Mesendoderm (in vitro differentiated cells): Measurements from ENCODE around the gene UGT1A1.

Source experiments
- DNase-seq: peaks from one replicate; pipeline ENCODE4 v3.0.0; 2013
- H2AK5ac ChIP-seq: 2 replicates; pipeline ENCODE4 v1.6.1; 2013; ENCODE audit warnings: low read length, inconsistent platforms
- H2BK120ac ChIP-seq: 2 replicates; pipeline ENCODE4 v1.6.1; 2013; ENCODE audit warnings: low read depth, mild to moderate bottlenecking, low read length, moderate library complexity, mixed read lengths
- H2BK15ac ChIP-seq: replicated peaks from 2 replicates; pipeline ENCODE4 v1.6.1; 2013; ENCODE audit warnings: low read depth, mild to moderate bottlenecking, moderate library complexity
- H2BK5ac ChIP-seq: 2 replicates; pipeline ENCODE4 v1.6.1; 2013; ENCODE audit warnings: low read length, inconsistent platforms
- H3K18ac ChIP-seq: 2 replicates; pipeline ENCODE4 v1.6.1; 2013; ENCODE audit warnings: mild to moderate bottlenecking, low read length, mixed read lengths
- H3K23ac ChIP-seq: one replicate; pipeline ENCODE4 v1.6.1; 2013; ENCODE audit warnings: low read length
- H3K27ac ChIP-seq: 2 replicates; pipeline ENCODE4 v1.5.1; 2013; ENCODE audit warnings: low read depth, mild to moderate bottlenecking, inconsistent platforms, low read length, moderate library complexity
- H3K27me3 ChIP-seq: 2 replicates; pipeline ENCODE4 v1.6.1; 2013; ENCODE audit warnings: low read length, control low read depth, mild to moderate bottlenecking, inconsistent platforms; ENCODE audit not compliant: insufficient read depth, poor library complexity
- H3K36me3 ChIP-seq: 2 replicates; pipeline ENCODE4 v1.6.1; 2013; ENCODE audit warnings: low read length, inconsistent platforms; ENCODE audit not compliant: control insufficient read depth, insufficient read depth
- H3K4ac ChIP-seq: one replicate; pipeline ENCODE4 v1.6.1; 2013; ENCODE audit warnings: low read depth, mild to moderate bottlenecking, low read length, moderate library complexity
- H3K4me1 ChIP-seq: 2 replicates; pipeline ENCODE4 v1.6.1; 2013; ENCODE audit warnings: low read depth, low read length, inconsistent platforms; ENCODE audit not compliant: control insufficient read depth
- H3K4me2 ChIP-seq: 2 replicates; pipeline ENCODE4 v1.6.1; 2013; ENCODE audit warnings: low read length
- H3K4me3 ChIP-seq: 2 replicates; pipeline ENCODE4 v1.5.1; 2013; ENCODE audit warnings: mild to moderate bottlenecking, low read length
- H3K56ac ChIP-seq: one replicate; pipeline ENCODE4 v1.6.1; 2013; ENCODE audit warnings: low read length
- H3K79me1 ChIP-seq: 2 replicates; pipeline ENCODE4 v1.6.1; 2013; ENCODE audit warnings: low read length, inconsistent platforms
- H3K79me2 ChIP-seq: 2 replicates; pipeline ENCODE4 v1.6.1; 2013; ENCODE audit warnings: mild to moderate bottlenecking, low read length; ENCODE audit not compliant: control insufficient read depth, insufficient read depth
- H3K9ac ChIP-seq: 2 replicates; pipeline ENCODE4 v1.6.1; 2013; ENCODE audit warnings: low read length, inconsistent platforms
- H4K5ac ChIP-seq: one replicate; pipeline ENCODE4 v1.6.1; 2013; ENCODE audit warnings: low read length
- H4K8ac ChIP-seq: one replicate; pipeline ENCODE4 v1.6.1; 2013; ENCODE audit warnings: low read depth, mild to moderate bottlenecking, control low read depth, low read length, moderate library complexity
- WGBS: extraction: QIAGEN DNeasy Blood & Tissue Kit; methylation state at CpG from one replicate; pipeline ENCODE4 v1.1.7; 2013; ENCODE audit warnings: low lambda C conversion rate, missing lambda C conversion rate; ENCODE audit not compliant: insufficient coverage; ENCODE audit errors: extremely low coverage; 5-methylcytosine and 5-hydroxymethylcytosine counted together

UGT1A1 gene

DNA sequence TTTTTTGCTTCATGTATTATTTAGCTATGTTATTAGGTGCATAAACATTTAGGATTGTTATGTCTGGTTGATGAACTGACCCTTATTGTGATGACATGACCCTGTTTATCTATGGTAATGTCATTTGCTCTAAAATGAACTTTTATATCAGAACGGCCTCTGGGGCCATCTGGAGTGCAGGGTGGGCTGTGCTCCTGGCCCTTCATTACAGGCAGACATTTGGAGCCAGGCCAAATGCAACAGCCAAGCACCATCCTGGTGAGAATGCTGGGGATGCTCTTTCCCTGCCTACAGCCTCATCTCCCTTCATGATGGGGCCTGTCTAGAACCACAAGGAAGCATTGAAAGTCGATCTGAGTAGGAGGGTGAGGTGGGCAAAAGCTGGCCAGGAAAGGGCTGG, 56.3 kb downstream of the UGT1A1 start:
- no peak overlapping the region for H2BK15ac ChIP-seq
- H3K9ac ChIP-seq = no peak overlapping the region
- no peaks in the 10 kb centered on the region for H3K36me3 ChIP-seq
- no peaks in the 10 kb centered on the region for H3K27me3 ChIP-seq
- no peaks in the 10 kb centered on the region for H3K79me2 ChIP-seq
- H3K18ac ChIP-seq = no peak overlapping the region
- H3K4me1 ChIP-seq = no peaks in the 10 kb centered on the region
- no peak overlapping the region for H3K56ac ChIP-seq
- H4K8ac ChIP-seq = no peak overlapping the region
- H3K79me1 ChIP-seq = no peaks in the 10 kb centered on the region
- H3K4me2 ChIP-seq = no peak overlapping the region
- H3K4ac ChIP-seq = no peak overlapping the region
- no peak overlapping the region for H3K27ac ChIP-seq
- H2AK5ac ChIP-seq = no peak overlapping the region
- H3K23ac ChIP-seq = no peak overlapping the region
- no peak overlapping the region for H4K5ac ChIP-seq
- no peak overlapping the region for H2BK120ac ChIP-seq
- WGBS = no CpG with 5 or more reads among the region's 2 CpGs
- H3K4me3 ChIP-seq = no peak overlapping the region
- H2BK5ac ChIP-seq = no peak overlapping the region
- no peak for DNase-seq

DNA sequence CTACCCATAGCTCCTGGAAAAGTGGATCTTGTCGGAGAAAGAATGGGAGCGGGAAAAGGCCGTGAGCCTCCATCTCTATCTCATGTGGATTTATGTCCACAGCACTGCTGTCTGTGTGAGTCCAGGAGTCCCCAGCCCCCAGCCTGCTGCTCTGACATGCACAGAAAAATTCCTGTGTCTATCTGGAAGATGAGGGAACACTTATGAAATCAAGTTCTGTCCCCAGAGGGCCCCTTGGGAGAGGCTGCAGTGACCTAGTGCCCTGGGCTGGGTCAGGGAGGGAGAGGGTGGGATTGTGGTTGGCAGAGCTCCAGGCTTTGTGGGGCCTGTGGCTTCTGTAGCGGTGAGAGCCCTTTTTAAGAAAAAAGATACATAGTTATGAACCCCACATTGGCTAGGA, 56.7 kb downstream of the UGT1A1 start:
- Histone ChIP-seq H2BK120ac (no peak overlapping the region), H4K5ac (no peak overlapping the region), H4K8ac (no peak overlapping the region), H3K36me3 (no peaks in the 10 kb centered on the region), H3K56ac (no peak overlapping the region), H3K27ac (no peak overlapping the region), H3K79me2 (no peaks in the 10 kb centered on the region), H3K4ac (no peak overlapping the region), H3K4me2 (no peak overlapping the region), H3K18ac (no peak overlapping the region), H3K9ac (no peak overlapping the region), H3K79me1 (no peaks in the 10 kb centered on the region), H3K23ac (no peak overlapping the region), H3K27me3 (no peaks in the 10 kb centered on the region), H3K4me3 (no peak overlapping the region), H2AK5ac (no peak overlapping the region), H3K4me1 (no peaks in the 10 kb centered on the region), H2BK15ac (no peak overlapping the region), H2BK5ac (no peak overlapping the region)
- DNase-seq = no peak
- no CpG with 5 or more reads among the region's 4 CpGs for WGBS

DNA sequence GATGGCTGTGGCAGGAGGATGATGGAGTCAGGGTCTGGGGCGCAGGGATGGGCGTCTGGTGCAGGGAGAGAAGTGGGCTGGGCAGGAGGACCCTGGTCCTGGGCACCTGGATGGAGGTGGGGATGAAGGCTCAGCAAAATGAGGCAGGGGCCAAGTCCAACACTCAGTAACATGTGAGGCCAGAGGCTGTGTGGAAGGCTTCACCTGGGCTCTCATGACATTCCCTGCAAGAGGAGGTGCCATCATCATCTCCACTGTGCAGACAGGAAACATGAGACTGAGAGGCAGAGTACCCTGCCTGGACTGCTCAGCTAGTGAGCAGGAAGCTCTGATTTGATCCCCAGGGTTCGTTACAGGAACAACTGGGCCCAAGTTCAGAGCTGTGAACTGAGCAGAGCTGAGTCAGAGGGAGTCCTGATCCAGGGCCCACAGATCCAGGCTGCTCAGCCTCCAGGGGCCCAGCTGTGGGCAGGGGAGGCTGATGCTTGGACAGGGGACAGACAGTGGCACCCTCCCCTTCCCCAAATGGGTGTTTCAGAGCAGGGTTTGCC, 57.4 kb downstream of the UGT1A1 start:
- Histone ChIP-seq H3K4me1 (no peaks in the 10 kb centered on the region), H3K27me3 (no peaks in the 10 kb centered on the region), H3K4me3 (no peak overlapping the region), H4K8ac (no peak overlapping the region), H3K4ac (no peak overlapping the region), H3K79me2 (no peaks in the 10 kb centered on the region), H3K9ac (no peak overlapping the region), H2BK5ac (no peak overlapping the region), H2BK15ac (no peak overlapping the region), H3K4me2 (no peak overlapping the region), H3K56ac (no peak overlapping the region), H3K79me1 (no peaks in the 10 kb centered on the region), H2BK120ac (no peak overlapping the region), H2AK5ac (no peak overlapping the region), H3K18ac (no peak overlapping the region), H3K36me3 (no peaks in the 10 kb centered on the region), H3K23ac (no peak overlapping the region), H4K5ac (no peak overlapping the region), H3K27ac (no peak overlapping the region)
- WGBS = no CpG with 5 or more reads among the region's 3 CpGs
- DNase-seq = no peak

DNA sequence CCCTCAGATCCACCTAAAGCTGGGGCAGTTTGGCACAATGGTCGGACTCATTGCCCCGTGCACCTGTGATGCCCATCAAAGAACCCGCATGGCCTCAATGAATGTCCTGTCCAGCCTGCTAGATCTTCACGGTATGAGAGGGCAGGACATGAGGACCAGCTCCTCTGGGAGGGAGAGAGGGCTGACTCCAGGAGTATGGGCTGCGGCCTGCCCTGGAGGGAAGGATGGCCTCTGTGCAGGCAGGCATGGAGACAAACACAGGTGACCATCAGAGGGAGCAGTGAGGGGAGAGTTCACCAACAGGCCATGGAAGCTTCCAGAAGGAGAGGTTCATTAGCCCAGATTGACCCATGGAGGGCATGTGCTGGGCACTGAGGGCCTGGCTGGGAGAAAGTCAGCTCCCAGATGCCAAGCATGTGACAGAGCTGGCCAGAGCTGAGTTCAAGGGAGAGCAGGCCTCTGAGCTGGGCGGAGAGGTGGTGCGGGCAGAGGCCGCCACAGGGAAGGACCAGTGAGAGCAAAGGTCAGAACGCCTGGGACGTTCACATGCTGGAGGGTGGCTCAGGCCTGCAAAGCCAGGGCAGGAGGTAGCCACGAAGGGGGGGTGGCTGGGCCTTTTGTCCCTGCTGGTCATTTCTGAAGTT, 58.0 kb downstream of the UGT1A1 start:
- Histone ChIP-seq H3K4me1 (no peaks in the 10 kb centered on the region), H4K5ac (no peak overlapping the region), H2AK5ac (no peak overlapping the region), H3K18ac (no peak overlapping the region), H3K4me2 (no peak overlapping the region), H4K8ac (no peak overlapping the region), H2BK15ac (no peak overlapping the region), H3K56ac (no peak overlapping the region), H3K79me1 (no peaks in the 10 kb centered on the region), H3K36me3 (no peaks in the 10 kb centered on the region), H3K27ac (no peak overlapping the region), H3K23ac (no peak overlapping the region), H3K9ac (no peak overlapping the region), H2BK5ac (no peak overlapping the region), H3K79me2 (no peaks in the 10 kb centered on the region), H3K4ac (no peak overlapping the region), H2BK120ac (no peak overlapping the region), H3K27me3 (no peaks in the 10 kb centered on the region), H3K4me3 (no peak overlapping the region)
- DNase-seq = no peak
- WGBS = no CpG with 5 or more reads among the region's 11 CpGs

DNA sequence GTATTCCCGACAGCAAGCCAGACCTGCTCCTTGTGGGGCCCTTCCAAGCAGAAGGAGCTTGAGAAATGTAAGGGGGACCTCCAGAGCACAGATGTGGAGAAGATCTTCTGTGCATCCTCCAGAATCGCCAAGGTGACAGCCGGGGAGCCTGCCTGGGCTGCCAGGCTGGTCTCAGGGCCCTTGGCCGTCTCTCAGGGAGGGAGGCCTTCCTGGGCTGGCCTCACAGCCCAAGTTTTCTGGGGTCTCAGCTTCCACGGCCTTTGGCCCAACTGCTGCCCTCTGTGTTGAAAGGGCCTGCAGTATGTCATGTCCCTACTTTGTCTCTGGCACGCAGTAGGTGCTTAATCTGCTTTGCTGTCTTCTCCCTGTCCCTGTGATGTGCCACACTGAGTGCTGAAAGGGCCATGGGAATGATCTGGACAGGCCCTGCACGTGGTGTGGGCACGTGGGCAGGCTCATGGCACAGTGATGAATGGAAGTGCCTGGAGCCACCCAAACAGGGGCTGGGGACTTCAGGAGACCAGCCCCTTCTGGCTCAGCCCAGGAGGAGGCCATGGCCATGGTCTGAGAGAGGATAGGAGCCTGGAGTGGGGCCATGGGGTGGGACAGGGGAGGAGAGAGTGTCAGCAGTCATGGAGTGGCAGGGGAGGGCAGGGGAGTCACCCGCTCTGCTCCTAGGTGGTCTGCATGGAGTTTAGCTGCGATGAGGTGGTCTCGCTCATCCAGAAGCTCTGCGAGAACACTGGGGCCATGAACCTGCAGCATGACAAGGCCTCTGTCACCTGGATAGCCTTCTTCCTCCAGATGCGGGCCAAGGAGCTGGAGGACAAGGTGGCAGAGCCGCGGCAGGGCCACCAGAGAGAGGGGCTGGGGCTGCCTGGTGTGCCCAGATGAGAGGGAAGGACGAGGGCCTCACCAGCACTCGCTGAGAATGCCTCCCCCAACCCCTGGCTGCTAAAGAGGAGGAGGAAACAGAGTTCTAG, 58.9 kb downstream of the UGT1A1 start:
- WGBS = no CpG with 5 or more reads among the region's 17 CpGs
- Histone ChIP-seq H3K36me3 (no peaks in the 10 kb centered on the region), H3K27ac (no peak overlapping the region), H3K23ac (no peak overlapping the region), H3K4ac (no peak overlapping the region), H3K79me1 (no peaks in the 10 kb centered on the region), H2BK120ac (no peak overlapping the region), H2BK15ac (no peak overlapping the region), H4K8ac (no peak overlapping the region), H3K9ac (no peak overlapping the region), H2AK5ac (no peak overlapping the region), H3K79me2 (no peaks in the 10 kb centered on the region), H4K5ac (no peak overlapping the region), H3K4me3 (no peak overlapping the region), H3K18ac (no peak overlapping the region), H3K4me1 (no peaks in the 10 kb centered on the region), H3K4me2 (no peak overlapping the region), H2BK5ac (no peak overlapping the region), H3K56ac (no peak overlapping the region), H3K27me3 (no peaks in the 10 kb centered on the region)
- DNase-seq = no peak
